PFSK-1 (cell line): ENCODE measurements around the gene JPT1.

Experiments used
- FOXP2 ChIP-seq: optimal IDR thresholded peaks from 2 replicates; pipeline ENCODE3; 2011; ENCODE audit warnings: borderline replicate concordance, control low read depth, inconsistent platforms; ENCODE audit not compliant: insufficient read depth; ENCODE audit errors: extremely low read length, extremely low read depth
- POLR2AphosphoS5 ChIP-seq: IDR thresholded peaks from 2 replicates; pipeline ENCODE4 v1.6.1; 2012; ENCODE audit warnings: low read depth, mild to moderate bottlenecking, control low read depth, low read length, moderate library complexity
- REST ChIP-seq, 2 experiments: IDR thresholded peaks; 2 replicates each; pipeline versions ENCODE4 v1.6.1 to v1.8.0; 2011 to 2012; ENCODE audit warnings: low read depth in 2 of 2, low read length in 2 of 2, control low read depth in 1 of 2, inconsistent platforms in 1 of 2, mild to moderate bottlenecking in 1 of 2, moderate library complexity in 1 of 2; ENCODE audit not compliant: insufficient read depth in 1 of 2
- SIN3A ChIP-seq: IDR thresholded peaks from 2 replicates; pipeline ENCODE4 v1.6.1; 2012; ENCODE audit warnings: mild to moderate bottlenecking, low read length, moderate library complexity, borderline replicate concordance; ENCODE audit not compliant: insufficient read depth
- TAF1 ChIP-seq: IDR thresholded peaks from 2 replicates; pipeline ENCODE4 v1.6.1; 2012; ENCODE audit warnings: low read length, control low read depth, borderline replicate concordance; ENCODE audit not compliant: insufficient read depth

JPT1 gene

GRCh38 chr17:75090871-75091854, 63.1 kb downstream of the JPT1 start:
- TF ChIP-seq POLR2AphosphoS5: no peak
- no peak for TF ChIP-seq REST (IDR thresholded peaks at IDR 0.05; ENCODE audit: insufficient read depth in 1 of 2, low read depth in 2 of 2, low read length in 2 of 2)
- no peak for TF ChIP-seq SIN3A
- no peak for TF ChIP-seq TAF1
- no peak for TF ChIP-seq FOXP2

GRCh38 chr17:75088465-75089417, 65.6 kb downstream of the JPT1 start:
- TF ChIP-seq FOXP2 (no peak), REST (IDR thresholded peaks at IDR 0.05; ENCODE audit: insufficient read depth in 1 of 2, low read depth in 2 of 2, low read length in 2 of 2) (no peak), TAF1 (no peak), SIN3A (no peak), POLR2AphosphoS5 (no peak)

- TF ChIP-seq TAF1 (0 out of 2 replicates have a peak, but pooled peaks have one; percentile 39), POLR2AphosphoS5 (no peak), FOXP2 (peak; percentile 68), REST (IDR thresholded peaks at IDR 0.05; ENCODE audit: insufficient read depth in 1 of 2, low read depth in 2 of 2, low read length in 2 of 2) (no peak), SIN3A (no peak)
Observed at GRCh38 chr17:75087558-75088453, 66.5 kb downstream of the JPT1 start, which contains the start of gene SLC16A5. Gene SLC16A5, plus strand, starts transcription at chr17:75087954. Its CDS starts 5,683 bp downstream, at chr17:75093637.

- no peak for TF ChIP-seq SIN3A
- TF ChIP-seq POLR2AphosphoS5: no peak
- no peak for TF ChIP-seq FOXP2
- no peak for TF ChIP-seq REST (IDR thresholded peaks at IDR 0.05; ENCODE audit: insufficient read depth in 1 of 2, low read depth in 2 of 2, low read length in 2 of 2)
- TF ChIP-seq TAF1: no peak
Observed at GRCh38 chr17:75087182-75087557, 67.1 kb downstream of the JPT1 start.
